Gastroesophageal sphincter (tissue), 4 donors: ENCODE results near the gene ADH5. TPM values are rescaled to one million over a fixed set of nuclear protein-coding genes. Genes with fewer than 3 reads are reported as not detected.
"Not testable (repeated sequence)": the region's sequence is repeated elsewhere in the genome, so short reads cannot be mapped to it uniquely, and the experiment has no call there.

Experiments
- ATAC-seq: fragments of 150-250 bp; one replicate; pipeline ENCODE4 v1.9.1; 2016; ENCODE audit warnings: mild to moderate bottlenecking, moderate library complexity
- H3K27ac ChIP-seq, 4 donors: fragments of 200-600 bp; sonication (generic) in 3 of 4; 1 replicate in 3 of 4; 2 replicates in 1 of 4; pipeline ENCODE4 v1.5.1; 2016 to 2019
- H3K27me3 ChIP-seq: fragments of 200-600 bp; sonication (generic); one replicate; pipeline ENCODE4 v1.5.1; 2019
- H3K36me3 ChIP-seq, 2 donors: fragments of 200-600 bp; sonication (generic); one replicate each; pipeline ENCODE4 v1.5.1; 2019; ENCODE audit warnings: control low read depth in 1 of 2
- H3K4me1 ChIP-seq, 3 donors: fragments of 200-600 bp; sonication (generic); 1 replicate in 2 of 3; 2 replicates in 1 of 3; pipeline ENCODE4 v1.5.1; 2016 to 2019; ENCODE audit warnings: control low read depth in 2 of 3
- H3K4me3 ChIP-seq, 2 donors: fragments of 200-600 bp; sonication (generic); one replicate each; pipeline ENCODE4 v1.5.1; 2019; ENCODE audit warnings: mild to moderate bottlenecking in 1 of 2, moderate library complexity in 1 of 2
- H3K9me3 ChIP-seq, 3 donors: fragments of 200-600 bp; sonication (generic); one replicate each; pipeline ENCODE4 v1.5.1; 2017 to 2019; ENCODE audit warnings: control low read depth in 2 of 3
- CTCF ChIP-seq, 4 experiments: fragments of 200-600 bp in 2 of 4; fragments of 450-650 bp in 2 of 4; sonication (generic) in 1 of 4; IDR thresholded peaks; one replicate each; pipeline ENCODE4 v1.5.1; 2017 to 2019; ENCODE audit warnings: antibody characterized with exemption in 4 of 4, mild to moderate bottlenecking in 2 of 4, moderate library complexity in 2 of 4
- EP300 ChIP-seq: sonication (generic); formaldehyde crosslinking; IDR thresholded peaks from one replicate; pipeline ENCODE4 v1.6.1; 2017; ENCODE audit warnings: antibody characterized with exemption, mild to moderate bottlenecking
- POLR2A ChIP-seq, 2 donors: fragments of 450-650 bp; IDR thresholded peaks; one replicate each; pipeline ENCODE4 v1.6.1; 2017; ENCODE audit warnings: antibody characterized with exemption in 2 of 2, mild to moderate bottlenecking in 2 of 2, moderate library complexity in 1 of 2
- POLR2AphosphoS5 ChIP-seq: sonication (generic); formaldehyde crosslinking; IDR thresholded peaks from one replicate; pipeline ENCODE4 v1.6.1; 2017; ENCODE audit warnings: antibody characterized with exemption
- WGBS, 2 donors: methylation state at CpG; one replicate each; pipeline ENCODE4 v1.1.5; 2018; ENCODE audit warnings: low coverage in 1 of 2; 5-methylcytosine and 5-hydroxymethylcytosine counted together
- total RNA-seq, 4 donors: library from RNA; depleted of rRNA; stranded (reverse); fragments of >200 nt; gene quantifications; one replicate each; pipeline ENCODE4 v1.1.0, GENCODE V29; 2016

ADH5 gene
- total RNA-seq, 4 donors from 2014 or later, result 299 to 529 (median 465) TPM

GRCh38 chr4:99029018-99029735, 59.4 kb downstream of the ADH5 start:
- Histone ChIP-seq H3K36me3 (peaks cover 0 to 7% of the 10 kb centered on the region in 2 donors), H3K9me3 (no peaks in the 10 kb centered on the region), H3K27ac (no peak overlapping the region), H3K4me1 (peaks cover 3 to 23% (median 7%) of the 10 kb centered on the region in 3 donors), H3K27me3 (no peaks in the 10 kb centered on the region), H3K4me3 (no peak overlapping the region)
- ATAC-seq, result no peak
- no peak for TF ChIP-seq CTCF (IDR thresholded peaks at IDR 0.05)
- no peak for TF ChIP-seq POLR2A (IDR thresholded peaks at IDR 0.05)
- TF ChIP-seq POLR2AphosphoS5, result no peak
- TF ChIP-seq EP300, result no peak
- WGBS, 2 donors, result 0 to 15% methylated on average over 1 of the region's 1 CpG

GRCh38 chr4:99028187-99028586, 60.4 kb downstream of the ADH5 start:
- peaks cover 3 to 23% (median 7%) of the 10 kb centered on the region in 3 donors for H3K4me1 ChIP-seq
- no peak for ATAC-seq
- H3K36me3 ChIP-seq, result peaks cover 0 to 7% of the 10 kb centered on the region in 2 donors
- no peaks in the 10 kb centered on the region for H3K27me3 ChIP-seq
- H3K27ac ChIP-seq, result no peak overlapping the region
- H3K4me3 ChIP-seq, result no peak overlapping the region
- TF ChIP-seq CTCF (IDR thresholded peaks at IDR 0.05), result no peak
- no peak for TF ChIP-seq POLR2A (IDR thresholded peaks at IDR 0.05)
- TF ChIP-seq EP300, result no peak
- TF ChIP-seq POLR2AphosphoS5, result no peak
- no peaks in the 10 kb centered on the region for H3K9me3 ChIP-seq

- H3K27ac ChIP-seq, result no peak overlapping the region
- no peak overlapping the region for H3K4me3 ChIP-seq
- peaks cover 3 to 23% (median 7%) of the 10 kb centered on the region in 3 donors for H3K4me1 ChIP-seq
- no peak for ATAC-seq
- H3K27me3 ChIP-seq, result no peaks in the 10 kb centered on the region
- 75% methylated on average over 2 of the region's 2 CpGs; no CpG with 5 or more reads in 1 of the 2 donors for WGBS, 2 donors
- H3K36me3 ChIP-seq, result peaks cover 0 to 10% of the 10 kb centered on the region in 2 donors
- H3K9me3 ChIP-seq, result no peaks in the 10 kb centered on the region
- TF ChIP-seq CTCF (IDR thresholded peaks at IDR 0.05) (no peak), POLR2A (IDR thresholded peaks at IDR 0.05) (no peak), POLR2AphosphoS5 (no peak), EP300 (no peak)
Observed at GRCh38 chr4:99027304-99027703, 61.3 kb downstream of the ADH5 start.

GRCh38 chr4:99025506-99025905, 63.1 kb downstream of the ADH5 start:
- no peaks in the 10 kb centered on the region for H3K27me3 ChIP-seq
- H3K27ac ChIP-seq, result no peak overlapping the region
- TF ChIP-seq POLR2AphosphoS5, result no peak
- TF ChIP-seq EP300, result no peak

GRCh38 chr4:99024481-99025275, 63.9 kb downstream of the ADH5 start:
- no peak for TF ChIP-seq POLR2AphosphoS5
- TF ChIP-seq POLR2A (IDR thresholded peaks at IDR 0.05), result no peak
- no peak for TF ChIP-seq EP300
- no peak for TF ChIP-seq CTCF (IDR thresholded peaks at IDR 0.05)
- peaks cover 3 to 23% (median 7%) of the 10 kb centered on the region in 3 donors for H3K4me1 ChIP-seq
- H3K27ac ChIP-seq, result no peak overlapping the region
- no peak overlapping the region for H3K4me3 ChIP-seq
- H3K9me3 ChIP-seq, result peaks cover 0 to 7% (median 4%) of the 10 kb centered on the region in 3 donors
- H3K36me3 ChIP-seq, result peaks cover 0 to 12% of the 10 kb centered on the region in 2 donors
- H3K27me3 ChIP-seq, result no peaks in the 10 kb centered on the region
- no peak for ATAC-seq
- 75 to 91% methylated on average over 4 to 5 of the region's 7 CpGs for WGBS, 2 donors

More at GRCh38 chr4:99025506-99025905, 63.1 kb downstream of the ADH5 start:
- Histone ChIP-seq H3K4me1 (peaks cover 3 to 23% (median 7%) of the 10 kb centered on the region in 3 donors), H3K9me3 (peaks cover 0 to 7% (median 4%) of the 10 kb centered on the region in 3 donors), H3K36me3 (peaks cover 0 to 16% of the 10 kb centered on the region in 2 donors), H3K4me3 (no peak overlapping the region)
- no peak for ATAC-seq
- 78% methylated on average over 1 of the region's 1 CpG; no CpG with 5 or more reads in 1 of the 2 donors for WGBS, 2 donors

- WGBS, 2 donors, result 73 to 84% methylated on average over 7 to 10 of the region's 10 CpGs
- H3K9me3 ChIP-seq, H3K27ac ChIP-seq, H3K27me3 ChIP-seq, ATAC-seq, H3K4me3 ChIP-seq: not testable (repeated sequence)
- peaks cover 3 to 23% (median 3%) of the 10 kb centered on the region in 3 donors for H3K4me1 ChIP-seq
- peaks cover 0 to 12% of the 10 kb centered on the region in 2 donors for H3K36me3 ChIP-seq
Observed at GRCh38 chr4:99023800-99024251, 64.8 kb downstream of the ADH5 start.
